GM23338 (cell line): Measurements from ENCODE around the gene NCOA1. TPM values are rescaled to one million over a fixed set of nuclear protein-coding genes. Genes with fewer than 3 reads are reported as not detected.
A peak's percentile ranks its signal among the peaks of the same experiment; 100 is the strongest.

Experiments
- ATAC-seq: fragments of 200-7000 bp; cut with Tn5 transposase; 3 replicates; pipeline ENCODE4 v1.9.1; 2020
- DNase-seq: peaks from one replicate; pipeline ENCODE4 v3.0.0-alpha.2; 2015; ENCODE audit warnings: low spot score
- H2AFZ ChIP-seq: fragments of 200-600 bp; sonication (generic); 2 replicates; pipeline ENCODE4 v1.8.0; 2016; ENCODE audit warnings: antibody characterized with exemption, mild to moderate bottlenecking, moderate library complexity
- H3F3A ChIP-seq: fragments of 200-600 bp; sonication (generic); replicated peaks from 2 replicates; pipeline ENCODE4 v1.8.0; 2017; ENCODE audit warnings: antibody characterized with exemption, mixed run types, low read depth
- H3K27ac ChIP-seq: fragments of 200-600 bp; sonication (generic); 2 replicates; pipeline ENCODE4 v1.6.1; 2016; ENCODE audit warnings: low read depth
- H3K27me3 ChIP-seq: fragments of 200-600 bp; sonication (generic); 2 replicates; pipeline ENCODE4 v1.8.0; 2016; ENCODE audit warnings: mild to moderate bottlenecking, mixed run types, moderate library complexity; ENCODE audit not compliant: insufficient read depth
- H3K36me3 ChIP-seq: fragments of 200-600 bp; sonication (generic); 2 replicates; pipeline ENCODE4 v1.8.0; 2016; ENCODE audit warnings: mild to moderate bottlenecking; ENCODE audit not compliant: insufficient read depth
- H3K4me1 ChIP-seq: fragments of 200-600 bp; sonication (generic); 2 replicates; pipeline ENCODE4 v1.8.0; 2016; ENCODE audit warnings: mild to moderate bottlenecking, moderate library complexity; ENCODE audit not compliant: insufficient read depth
- H3K4me2 ChIP-seq: fragments of 200-600 bp; sonication (generic); 2 replicates; pipeline ENCODE4 v1.7.1; 2017; ENCODE audit warnings: mixed run types
- H3K4me3 ChIP-seq: fragments of 200-600 bp; sonication (generic); 2 replicates; pipeline ENCODE4 v1.6.1; 2016; ENCODE audit warnings: mixed run types
- H3K79me2 ChIP-seq: fragments of 200-600 bp; sonication (generic); replicated peaks from 2 replicates; pipeline ENCODE4 v1.8.0; 2017; ENCODE audit warnings: mild to moderate bottlenecking; ENCODE audit not compliant: insufficient read depth
- H3K9me2 ChIP-seq: fragments of 200-600 bp; sonication (generic); 2 replicates; pipeline ENCODE4 v1.8.0; 2017; ENCODE audit not compliant: insufficient read depth
- H4K20me1 ChIP-seq: fragments of 200-600 bp; sonication (generic); replicated peaks from 2 replicates; pipeline ENCODE4 v1.8.0; 2017; ENCODE audit warnings: mild to moderate bottlenecking; ENCODE audit not compliant: insufficient read depth
- H3K27ac Mint-ChIP-seq: 2 replicates; pipeline ENCODE4 v1.8.0; 2020; ENCODE audit warnings: inconsistent platforms, mild to moderate bottlenecking, moderate library complexity, mixed read lengths
- H3K27me3 Mint-ChIP-seq: 3 replicates; pipeline ENCODE4 v1.8.0; 2022; ENCODE audit warnings: low read depth, mild to moderate bottlenecking, moderate library complexity, mixed read lengths, inconsistent platforms; ENCODE audit not compliant: insufficient read depth, poor library complexity
- H3K36me3 Mint-ChIP-seq: 3 replicates; pipeline ENCODE4 v1.8.0; 2021; ENCODE audit warnings: low read depth, mild to moderate bottlenecking, inconsistent platforms, moderate library complexity, mixed read lengths
- H3K4me1 Mint-ChIP-seq: 3 replicates; pipeline ENCODE4 v1.8.0; 2020; ENCODE audit warnings: mild to moderate bottlenecking, inconsistent platforms, mixed read lengths
- H3K4me3 Mint-ChIP-seq: 3 replicates; pipeline ENCODE4 v1.8.0; 2021; ENCODE audit warnings: moderate library complexity, mild to moderate bottlenecking, inconsistent platforms, mixed read lengths
- H3K9me3 Mint-ChIP-seq: 3 replicates; pipeline ENCODE4 v1.8.0; 2020; ENCODE audit warnings: moderate library complexity, mild to moderate bottlenecking, inconsistent platforms, mixed read lengths
- CREB1 ChIP-seq: fragments of 250-450 bp; sonication (Bioruptor Pico); IDR thresholded peaks from 2 replicates; pipeline ENCODE4 v1.5.0; 2020; ENCODE audit warnings: low read depth, mild to moderate bottlenecking, moderate library complexity
- EZH2 ChIP-seq: fragments of 200-600 bp; sonication (generic); IDR thresholded peaks from one replicate; pipeline ENCODE4 v1.8.0; 2017; ENCODE audit warnings: antibody characterized with exemption, mild to moderate bottlenecking, low read depth; ENCODE audit not compliant: unreplicated experiment
- EZH2phosphoT487 ChIP-seq: fragments of 200-600 bp; sonication (generic); IDR thresholded peaks from one replicate; pipeline ENCODE4 v1.8.1; 2018; ENCODE audit warnings: antibody characterized with exemption; ENCODE audit not compliant: unreplicated experiment
- JUNB ChIP-seq: IDR thresholded peaks from one replicate; pipeline ENCODE4 v1.6.1; 2016; ENCODE audit warnings: antibody characterized with exemption; ENCODE audit not compliant: unreplicated experiment
- NANOG ChIP-seq: IDR thresholded peaks from 2 replicates; pipeline ENCODE4 v1.6.1; 2016; ENCODE audit warnings: antibody characterized with exemption, borderline replicate concordance
- POLR2AphosphoS5 ChIP-seq: IDR thresholded peaks from 2 replicates; pipeline ENCODE4 v1.6.1; 2016; ENCODE audit warnings: antibody characterized with exemption, low read depth
- STAT1 ChIP-seq: IDR thresholded peaks from one replicate; pipeline ENCODE4 v1.6.1; 2016; ENCODE audit warnings: antibody characterized with exemption; ENCODE audit not compliant: unreplicated experiment
- ZNF114 ChIP-seq: fragments of 250-450 bp; sonication (Bioruptor Pico); IDR thresholded peaks from 2 replicates; pipeline ENCODE4 v1.5.0; 2020; ENCODE audit warnings: mild to moderate bottlenecking, moderate library complexity
- ZNF331 ChIP-seq: fragments of 250-450 bp; sonication (Bioruptor Pico); IDR thresholded peaks from 2 replicates; pipeline ENCODE4 v1.5.0; 2020; ENCODE audit warnings: low read depth, mild to moderate bottlenecking, moderate library complexity
- polyA plus RNA-seq: library from polyadenylated mRNA; unstranded; fragments of >200 nt; fragmentation: Nextera tagmentation; extraction: Ambion mirVana; gene quantifications from 2 replicates; pipeline ENCODE4 v1.2.1, GENCODE V29; 2016
- total RNA-seq: library from RNA; depleted of rRNA; stranded (reverse); fragments of >200 nt; shearing (Covaris generic); gene quantifications from 2 replicates; pipeline ENCODE4 v1.2.3, GENCODE V29; 2014
- TF ChIP-seq, protein P1 (sequence below): IDR thresholded peaks from one replicate; pipeline ENCODE4 v1.6.1; 2018; ENCODE audit warnings: antibody characterized with exemption; ENCODE audit not compliant: unreplicated experiment
- TF ChIP-seq, protein P2 (sequence below), 2 experiments: fragments of 200-600 bp in 1 of 2; sonication (generic) in 1 of 2; conservative IDR thresholded peaks; 2 replicates each; pipeline versions ENCODE4 v1.5.1 to v1.6.1; 2016 to 2017; ENCODE audit warnings: antibody characterized with exemption in 2 of 2, low read depth in 2 of 2, mild to moderate bottlenecking in 2 of 2, moderate library complexity in 1 of 2
- TF ChIP-seq, protein P3 (sequence below): fragments of 250-450 bp; sonication (Bioruptor Pico); IDR thresholded peaks from 2 replicates; pipeline ENCODE4 v1.5.0; 2020; ENCODE audit warnings: mild to moderate bottlenecking, moderate library complexity
- TF ChIP-seq, protein P4 (sequence below): IDR thresholded peaks from 2 replicates; pipeline ENCODE4 v1.6.1; 2016; ENCODE audit warnings: antibody characterized with exemption

Gene NCOA1
- total and polyA plus RNA-seq, 2 experiments from 2014 or later: 7.1 to 15.1 TPM

DNA sequence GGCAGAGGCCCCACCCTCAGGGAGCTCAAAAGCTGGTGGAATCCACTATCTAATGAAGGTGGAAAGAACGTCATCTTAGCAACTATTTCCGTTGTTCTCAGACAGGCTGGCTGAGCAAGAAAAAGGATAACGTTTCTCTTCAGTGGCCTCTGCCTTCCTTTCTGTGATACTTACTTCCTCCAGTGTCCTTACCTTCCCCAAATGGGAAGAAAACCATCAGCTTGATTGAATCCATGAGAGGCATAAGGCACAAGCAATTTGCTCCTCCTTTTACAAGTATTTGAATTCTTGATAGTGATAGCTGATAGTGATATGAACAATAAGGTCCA, 8.1 kb upstream of the NCOA1 start:
- TF ChIP-seq POLR2AphosphoS5 (no peak), EZH2phosphoT487 (no peak), ZNF331 (CRISPR knock-in tag) (no peak), JUNB (no peak), CREB1 (CRISPR knock-in tag) (no peak), NANOG (no peak), STAT1 (no peak), EZH2 (no peak), ZNF114 (CRISPR knock-in tag) (no peak)
- TF ChIP-seq, protein P1, sequence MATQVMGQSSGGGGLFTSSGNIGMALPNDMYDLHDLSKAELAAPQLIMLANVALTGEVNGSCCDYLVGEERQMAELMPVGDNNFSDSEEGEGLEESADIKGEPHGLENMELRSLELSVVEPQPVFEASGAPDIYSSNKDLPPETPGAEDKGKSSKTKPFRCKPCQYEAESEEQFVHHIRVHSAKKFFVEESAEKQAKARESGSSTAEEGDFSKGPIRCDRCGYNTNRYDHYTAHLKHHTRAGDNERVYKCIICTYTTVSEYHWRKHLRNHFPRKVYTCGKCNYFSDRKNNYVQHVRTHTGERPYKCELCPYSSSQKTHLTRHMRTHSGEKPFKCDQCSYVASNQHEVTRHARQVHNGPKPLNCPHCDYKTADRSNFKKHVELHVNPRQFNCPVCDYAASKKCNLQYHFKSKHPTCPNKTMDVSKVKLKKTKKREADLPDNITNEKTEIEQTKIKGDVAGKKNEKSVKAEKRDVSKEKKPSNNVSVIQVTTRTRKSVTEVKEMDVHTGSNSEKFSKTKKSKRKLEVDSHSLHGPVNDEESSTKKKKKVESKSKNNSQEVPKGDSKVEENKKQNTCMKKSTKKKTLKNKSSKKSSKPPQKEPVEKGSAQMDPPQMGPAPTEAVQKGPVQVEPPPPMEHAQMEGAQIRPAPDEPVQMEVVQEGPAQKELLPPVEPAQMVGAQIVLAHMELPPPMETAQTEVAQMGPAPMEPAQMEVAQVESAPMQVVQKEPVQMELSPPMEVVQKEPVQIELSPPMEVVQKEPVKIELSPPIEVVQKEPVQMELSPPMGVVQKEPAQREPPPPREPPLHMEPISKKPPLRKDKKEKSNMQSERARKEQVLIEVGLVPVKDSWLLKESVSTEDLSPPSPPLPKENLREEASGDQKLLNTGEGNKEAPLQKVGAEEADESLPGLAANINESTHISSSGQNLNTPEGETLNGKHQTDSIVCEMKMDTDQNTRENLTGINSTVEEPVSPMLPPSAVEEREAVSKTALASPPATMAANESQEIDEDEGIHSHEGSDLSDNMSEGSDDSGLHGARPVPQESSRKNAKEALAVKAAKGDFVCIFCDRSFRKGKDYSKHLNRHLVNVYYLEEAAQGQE: no peak
- TF ChIP-seq, protein P2, sequence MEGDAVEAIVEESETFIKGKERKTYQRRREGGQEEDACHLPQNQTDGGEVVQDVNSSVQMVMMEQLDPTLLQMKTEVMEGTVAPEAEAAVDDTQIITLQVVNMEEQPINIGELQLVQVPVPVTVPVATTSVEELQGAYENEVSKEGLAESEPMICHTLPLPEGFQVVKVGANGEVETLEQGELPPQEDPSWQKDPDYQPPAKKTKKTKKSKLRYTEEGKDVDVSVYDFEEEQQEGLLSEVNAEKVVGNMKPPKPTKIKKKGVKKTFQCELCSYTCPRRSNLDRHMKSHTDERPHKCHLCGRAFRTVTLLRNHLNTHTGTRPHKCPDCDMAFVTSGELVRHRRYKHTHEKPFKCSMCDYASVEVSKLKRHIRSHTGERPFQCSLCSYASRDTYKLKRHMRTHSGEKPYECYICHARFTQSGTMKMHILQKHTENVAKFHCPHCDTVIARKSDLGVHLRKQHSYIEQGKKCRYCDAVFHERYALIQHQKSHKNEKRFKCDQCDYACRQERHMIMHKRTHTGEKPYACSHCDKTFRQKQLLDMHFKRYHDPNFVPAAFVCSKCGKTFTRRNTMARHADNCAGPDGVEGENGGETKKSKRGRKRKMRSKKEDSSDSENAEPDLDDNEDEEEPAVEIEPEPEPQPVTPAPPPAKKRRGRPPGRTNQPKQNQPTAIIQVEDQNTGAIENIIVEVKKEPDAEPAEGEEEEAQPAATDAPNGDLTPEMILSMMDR (conservative IDR thresholded peaks at IDR 0.05; ENCODE audit: low read depth in 2 of 2): no peak
- TF ChIP-seq, protein P3, sequence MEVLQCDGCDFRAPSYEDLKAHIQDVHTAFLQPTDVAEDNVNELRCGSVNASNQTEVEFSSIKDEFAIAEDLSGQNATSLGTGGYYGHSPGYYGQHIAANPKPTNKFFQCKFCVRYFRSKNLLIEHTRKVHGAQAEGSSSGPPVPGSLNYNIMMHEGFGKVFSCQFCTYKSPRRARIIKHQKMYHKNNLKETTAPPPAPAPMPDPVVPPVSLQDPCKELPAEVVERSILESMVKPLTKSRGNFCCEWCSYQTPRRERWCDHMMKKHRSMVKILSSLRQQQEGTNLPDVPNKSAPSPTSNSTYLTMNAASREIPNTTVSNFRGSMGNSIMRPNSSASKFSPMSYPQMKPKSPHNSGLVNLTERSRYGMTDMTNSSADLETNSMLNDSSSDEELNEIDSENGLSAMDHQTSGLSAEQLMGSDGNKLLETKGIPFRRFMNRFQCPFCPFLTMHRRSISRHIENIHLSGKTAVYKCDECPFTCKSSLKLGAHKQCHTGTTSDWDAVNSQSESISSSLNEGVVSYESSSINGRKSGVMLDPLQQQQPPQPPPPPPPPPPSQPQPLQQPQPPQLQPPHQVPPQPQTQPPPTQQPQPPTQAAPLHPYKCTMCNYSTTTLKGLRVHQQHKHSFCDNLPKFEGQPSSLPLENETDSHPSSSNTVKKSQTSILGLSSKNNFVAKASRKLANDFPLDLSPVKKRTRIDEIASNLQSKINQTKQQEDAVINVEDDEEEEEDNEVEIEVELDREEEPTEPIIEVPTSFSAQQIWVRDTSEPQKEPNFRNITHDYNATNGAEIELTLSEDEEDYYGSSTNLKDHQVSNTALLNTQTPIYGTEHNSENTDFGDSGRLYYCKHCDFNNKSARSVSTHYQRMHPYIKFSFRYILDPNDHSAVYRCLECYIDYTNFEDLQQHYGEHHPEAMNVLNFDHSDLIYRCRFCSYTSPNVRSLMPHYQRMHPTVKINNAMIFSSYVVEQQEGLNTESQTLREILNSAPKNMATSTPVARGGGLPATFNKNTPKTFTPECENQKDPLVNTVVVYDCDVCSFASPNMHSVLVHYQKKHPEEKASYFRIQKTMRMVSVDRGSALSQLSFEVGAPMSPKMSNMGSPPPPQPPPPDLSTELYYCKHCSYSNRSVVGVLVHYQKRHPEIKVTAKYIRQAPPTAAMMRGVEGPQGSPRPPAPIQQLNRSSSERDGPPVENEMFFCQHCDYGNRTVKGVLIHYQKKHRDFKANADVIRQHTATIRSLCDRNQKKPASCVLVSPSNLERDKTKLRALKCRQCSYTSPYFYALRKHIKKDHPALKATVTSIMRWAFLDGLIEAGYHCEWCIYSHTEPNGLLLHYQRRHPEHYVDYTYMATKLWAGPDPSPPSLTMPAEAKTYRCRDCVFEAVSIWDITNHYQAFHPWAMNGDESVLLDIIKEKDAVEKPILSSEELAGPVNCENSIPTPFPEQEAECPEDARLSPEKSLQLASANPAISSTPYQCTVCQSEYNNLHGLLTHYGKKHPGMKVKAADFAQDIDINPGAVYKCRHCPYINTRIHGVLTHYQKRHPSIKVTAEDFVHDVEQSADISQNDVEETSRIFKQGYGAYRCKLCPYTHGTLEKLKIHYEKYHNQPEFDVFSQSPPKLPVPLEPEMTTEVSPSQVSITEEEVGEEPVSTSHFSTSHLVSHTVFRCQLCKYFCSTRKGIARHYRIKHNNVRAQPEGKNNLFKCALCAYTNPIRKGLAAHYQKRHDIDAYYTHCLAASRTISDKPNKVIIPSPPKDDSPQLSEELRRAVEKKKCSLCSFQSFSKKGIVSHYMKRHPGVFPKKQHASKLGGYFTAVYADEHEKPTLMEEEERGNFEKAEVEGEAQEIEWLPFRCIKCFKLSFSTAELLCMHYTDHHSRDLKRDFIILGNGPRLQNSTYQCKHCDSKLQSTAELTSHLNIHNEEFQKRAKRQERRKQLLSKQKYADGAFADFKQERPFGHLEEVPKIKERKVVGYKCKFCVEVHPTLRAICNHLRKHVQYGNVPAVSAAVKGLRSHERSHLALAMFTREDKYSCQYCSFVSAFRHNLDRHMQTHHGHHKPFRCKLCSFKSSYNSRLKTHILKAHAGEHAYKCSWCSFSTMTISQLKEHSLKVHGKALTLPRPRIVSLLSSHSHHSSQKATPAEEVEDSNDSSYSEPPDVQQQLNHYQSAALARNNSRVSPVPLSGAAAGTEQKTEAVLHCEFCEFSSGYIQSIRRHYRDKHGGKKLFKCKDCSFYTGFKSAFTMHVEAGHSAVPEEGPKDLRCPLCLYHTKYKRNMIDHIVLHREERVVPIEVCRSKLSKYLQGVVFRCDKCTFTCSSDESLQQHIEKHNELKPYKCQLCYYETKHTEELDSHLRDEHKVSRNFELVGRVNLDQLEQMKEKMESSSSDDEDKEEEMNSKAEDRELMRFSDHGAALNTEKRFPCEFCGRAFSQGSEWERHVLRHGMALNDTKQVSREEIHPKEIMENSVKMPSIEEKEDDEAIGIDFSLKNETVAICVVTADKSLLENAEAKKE (CRISPR knock-in tag): no peak
- TF ChIP-seq, protein P4, sequence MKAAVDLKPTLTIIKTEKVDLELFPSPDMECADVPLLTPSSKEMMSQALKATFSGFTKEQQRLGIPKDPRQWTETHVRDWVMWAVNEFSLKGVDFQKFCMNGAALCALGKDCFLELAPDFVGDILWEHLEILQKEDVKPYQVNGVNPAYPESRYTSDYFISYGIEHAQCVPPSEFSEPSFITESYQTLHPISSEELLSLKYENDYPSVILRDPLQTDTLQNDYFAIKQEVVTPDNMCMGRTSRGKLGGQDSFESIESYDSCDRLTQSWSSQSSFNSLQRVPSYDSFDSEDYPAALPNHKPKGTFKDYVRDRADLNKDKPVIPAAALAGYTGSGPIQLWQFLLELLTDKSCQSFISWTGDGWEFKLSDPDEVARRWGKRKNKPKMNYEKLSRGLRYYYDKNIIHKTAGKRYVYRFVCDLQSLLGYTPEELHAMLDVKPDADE: no peak
- Histone ChIP-seq H3K9me2 (no peaks in the 10 kb centered on the region), H3K27me3 (no peaks in the 10 kb centered on the region), H3K4me3 (no peak overlapping the region), H3K79me2 (no peaks in the 10 kb centered on the region), H3F3A (no peaks in the 10 kb centered on the region), H2AFZ (0 out of 2 replicates have a peak overlapping the region, but pooled peaks have one; percentile 10), H3K27ac (no peak overlapping the region), H3K4me2 (no peak overlapping the region), H3K4me1 (no peaks in the 10 kb centered on the region), H4K20me1 (no peaks in the 10 kb centered on the region), H3K36me3 (no peaks in the 10 kb centered on the region)
- Mint-ChIP-seq H3K27ac (no peak overlapping the region), H3K9me3 (peaks cover 10% of the 10 kb centered on the region; the same call in 2 of the 3 replicates), H3K27me3 (no peaks in the 10 kb centered on the region), H3K36me3 (no peaks in the 10 kb centered on the region; the same call in 2 of the 3 replicates), H3K4me1 (peaks cover 4% of the 10 kb centered on the region), H3K4me3 (no peak overlapping the region)
- DNase-seq (no peak), ATAC-seq (no peak)
